Measurements from ENCODE around the gene ACTR3C.

The ACTR3C gene

DNA sequence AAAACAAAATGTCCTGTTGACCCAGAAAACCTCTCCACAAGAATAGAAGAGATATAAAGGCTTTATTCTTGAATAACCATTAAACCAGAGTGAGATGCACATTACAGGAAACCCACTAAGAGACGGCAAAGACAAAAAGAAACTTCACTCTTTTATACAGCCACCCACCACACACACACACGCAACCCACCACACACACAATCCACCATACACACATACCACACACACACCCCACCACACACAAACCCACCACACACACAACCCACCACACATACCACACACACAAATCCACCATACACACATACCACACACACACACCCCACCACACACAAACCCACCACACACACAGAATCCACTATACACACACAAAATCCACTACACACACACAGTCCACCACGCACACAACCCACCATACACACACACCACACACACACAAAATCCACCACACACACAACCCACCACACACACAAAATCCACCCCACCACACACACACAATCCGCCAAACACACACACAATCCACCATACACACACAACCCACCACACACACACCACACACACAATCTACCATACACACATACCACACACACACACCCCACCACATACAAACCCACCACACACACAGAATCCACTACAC lies 35.8 kb upstream of the ACTR3C start:
- no peak for DNase-seq

DNA sequence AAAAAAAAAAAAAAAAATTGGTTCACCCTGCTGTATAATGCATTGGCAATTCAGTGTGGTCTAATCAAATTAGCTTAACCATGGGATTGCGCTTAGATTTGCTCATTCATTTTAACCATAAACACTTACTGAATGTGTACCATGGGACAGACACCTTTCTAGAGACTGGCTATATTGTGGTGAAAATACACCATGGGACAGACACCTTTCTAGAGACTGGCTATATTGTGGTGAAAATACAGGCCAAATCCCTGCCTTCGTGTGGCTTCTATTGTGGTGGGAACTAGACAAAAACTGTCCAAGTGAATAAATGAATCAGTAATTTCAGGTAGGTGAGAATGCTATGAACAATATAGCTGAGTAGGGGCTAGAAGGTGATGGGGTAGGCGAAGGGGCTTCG lies 35.1 kb upstream of the ACTR3C start:
- no peak for DNase-seq

DNA sequence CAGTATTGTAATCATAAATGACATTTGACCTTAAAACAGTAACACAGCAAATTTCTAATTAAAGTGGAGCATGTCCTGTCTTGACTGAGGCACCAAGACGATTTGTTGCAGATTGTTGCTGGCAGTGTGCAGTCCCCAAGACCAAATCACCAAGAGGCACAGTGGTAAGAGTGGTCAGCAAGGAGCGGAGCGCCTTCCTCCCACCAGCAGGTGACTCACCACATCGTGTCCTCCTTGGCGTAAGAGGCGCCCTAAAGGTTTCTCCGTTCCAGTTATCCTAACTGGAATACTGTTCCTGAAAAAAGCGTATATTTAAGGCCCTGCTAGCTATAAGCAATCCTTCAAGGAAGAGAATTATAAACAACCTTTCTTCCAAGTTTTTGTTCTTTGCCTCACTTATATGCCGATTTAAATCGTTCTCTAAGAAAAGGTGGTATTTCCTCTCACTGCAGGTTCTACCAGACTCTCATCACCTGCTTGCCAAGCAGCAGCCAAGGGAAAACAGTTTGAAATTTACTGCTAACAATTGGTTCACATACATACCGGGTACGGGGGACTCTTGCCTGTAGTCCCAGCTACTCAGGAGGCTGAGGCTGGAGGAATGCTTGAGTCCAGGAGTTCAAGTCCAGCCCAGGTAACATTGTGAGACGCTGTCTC lies 34.6 kb upstream of the ACTR3C start:
- DNase-seq = peak; percentile 28 to 68

- peak; percentile 14 to 45 for DNase-seq
Measured at GRCh38 chr7:150357270-150357669, 33.9 kb upstream of the ACTR3C start.

DNA sequence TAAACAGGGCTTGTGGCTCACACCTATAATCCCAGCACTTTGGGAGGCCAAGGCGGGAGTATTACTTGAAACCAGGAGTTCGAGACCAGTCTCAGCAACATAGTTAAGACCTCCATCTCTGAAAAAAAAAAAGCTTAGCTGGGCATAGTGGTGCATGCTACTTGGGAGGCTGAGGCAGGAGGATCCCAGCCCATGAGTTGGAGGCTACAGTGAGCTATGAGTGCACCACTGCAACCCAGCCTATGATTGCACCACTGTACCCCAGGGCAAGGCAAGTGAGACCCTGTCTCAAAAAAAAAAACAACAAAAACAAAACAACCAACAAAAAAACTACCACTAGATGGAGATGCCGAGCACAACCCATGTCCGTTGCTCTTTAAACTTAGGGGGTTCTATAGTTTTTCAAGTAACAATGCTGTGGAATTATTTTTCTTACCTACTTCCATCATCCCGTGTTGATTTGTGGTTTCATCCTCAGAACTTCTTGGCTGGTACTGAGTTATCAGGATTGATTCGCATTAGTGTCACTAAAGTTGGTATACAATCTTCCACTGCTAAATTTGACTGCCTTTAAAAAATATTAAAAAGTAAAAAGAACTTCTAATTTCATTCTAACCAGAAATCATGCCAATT lies 33.0 kb upstream of the ACTR3C start:
- DNase-seq = peak; percentile 24 to 45

DNA sequence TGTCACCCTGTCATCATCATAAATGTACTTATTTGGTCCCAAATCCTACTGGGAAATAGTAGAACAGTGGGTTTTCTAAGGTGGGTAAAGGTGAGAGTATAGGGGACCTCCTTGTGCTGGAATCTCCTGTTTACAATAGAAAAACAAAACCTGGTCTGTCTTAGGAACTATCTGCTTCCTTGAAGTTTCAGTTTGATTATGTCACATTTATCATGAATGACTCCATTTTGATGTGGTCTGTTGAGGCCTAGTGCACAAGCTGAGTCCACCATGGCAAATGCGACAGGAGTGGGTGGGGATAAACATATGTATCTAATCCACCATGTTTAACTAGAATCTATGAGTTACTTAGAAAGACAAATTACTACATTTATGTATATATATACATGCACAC lies 32.3 kb upstream of the ACTR3C start:
- no peak for DNase-seq

- DNase-seq = peak; percentile 16 to 30
Measured at GRCh38 chr7:150351587-150352194, 28.3 kb upstream of the ACTR3C start.

- no peak for DNase-seq
Measured at GRCh38 chr7:150346922-150347321, 23.6 kb upstream of the ACTR3C start.

GRCh38 chr7:150345012-150345411 lies 21.7 kb upstream of the ACTR3C start:
- no peak for DNase-seq

GRCh38 chr7:150344299-150344698 lies 21.0 kb upstream of the ACTR3C start:
- DNase-seq = no peak

DNA sequence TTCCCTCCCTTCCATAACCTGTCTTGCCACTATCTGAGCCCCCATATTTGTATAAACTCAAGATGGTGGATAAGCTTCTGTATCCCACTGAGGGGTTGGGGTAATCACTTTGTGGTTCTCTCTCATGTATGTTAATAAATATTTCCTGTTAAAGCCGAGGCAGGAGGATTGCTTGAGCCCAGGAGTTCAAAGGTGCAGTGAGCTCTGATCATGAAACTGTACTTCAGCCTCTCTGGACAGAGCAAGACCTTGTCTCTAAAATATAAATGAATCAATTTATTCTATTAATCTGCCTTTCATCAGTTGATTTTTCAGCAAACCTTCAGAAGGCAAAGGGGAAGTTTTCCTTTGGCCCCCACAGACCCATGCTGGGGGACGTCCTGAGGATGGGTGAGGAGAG lies 19.9 kb upstream of the ACTR3C start:
- DNase-seq = no peak

DNA sequence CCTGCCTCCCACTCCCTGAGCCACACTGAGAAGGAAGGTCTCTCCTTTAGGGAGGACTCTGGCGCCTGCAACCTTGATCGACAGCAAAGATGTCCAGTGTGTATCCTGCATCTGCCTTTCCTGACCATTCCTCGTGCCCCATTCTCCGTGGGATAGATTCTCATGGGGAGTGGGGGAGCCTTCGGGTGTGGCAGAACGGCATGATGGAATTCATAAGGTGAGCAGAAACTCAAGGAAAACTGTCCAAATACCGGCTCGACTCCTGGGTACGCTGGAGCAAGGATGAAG lies 18.7 kb upstream of the ACTR3C start:
- no peak for DNase-seq

GRCh38 chr7:150341263-150342120 lies 18.1 kb upstream of the ACTR3C start, which contains the start of gene RARRES2:
TSS of gene RARRES2 (minus strand) at chr7:150341629. CDS start at chr7:150340609, 1,020 bp downstream.
- DNase-seq = no peak

GRCh38 chr7:150340875-150341262 lies 17.5 kb upstream of the ACTR3C start:
- no peak for DNase-seq

GRCh38 chr7:150340024-150340749 lies 16.8 kb upstream of the ACTR3C start:
- peak in 1 of 2 donors; percentile 20 for DNase-seq

- DNase-seq = peak in 1 of 2 donors; percentile 10
Measured at GRCh38 chr7:150339409-150339809, 16.1 kb upstream of the ACTR3C start.

- no peak for DNase-seq
Measured at GRCh38 chr7:150338166-150338829, 15.0 kb upstream of the ACTR3C start.

GRCh38 chr7:150337659-150338081 lies 14.3 kb upstream of the ACTR3C start:
- DNase-seq = no peak

- no peak for DNase-seq
Measured at GRCh38 chr7:150337179-150337578, 13.8 kb upstream of the ACTR3C start.

GRCh38 chr7:150336746-150337145 lies 13.4 kb upstream of the ACTR3C start:
- DNase-seq = no peak

DNA sequence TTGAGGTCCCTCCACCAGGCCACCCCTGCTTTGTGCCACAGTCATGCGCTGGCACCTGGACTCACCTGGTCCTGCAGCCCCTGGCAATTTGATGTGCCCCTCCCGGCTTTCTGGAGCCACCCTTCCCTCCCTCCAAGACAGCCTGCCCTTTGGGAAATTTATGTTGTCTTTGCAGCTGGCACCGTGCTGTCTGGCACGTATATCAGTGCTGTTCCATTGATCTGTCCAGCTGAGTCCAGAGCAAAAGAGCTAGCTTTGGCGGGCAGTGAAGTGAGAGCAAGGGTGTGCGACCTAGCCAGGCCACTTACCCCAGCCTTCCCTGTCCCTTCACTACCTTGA lies 12.4 kb upstream of the ACTR3C start:
- no peak for DNase-seq

All from inflammatory macrophage (primary cell).